Activated CD4-positive, CD25-positive, alpha-beta regulatory T cell (primary cell): Measurements from ENCODE around the gene MEIS2.

Experiments used
- DNase-seq, 4 experiments: peaks; one replicate each; lab custom pipeline; 2025; lab: John Stamatoyannopoulos, UW

The MEIS2 gene

DNA sequence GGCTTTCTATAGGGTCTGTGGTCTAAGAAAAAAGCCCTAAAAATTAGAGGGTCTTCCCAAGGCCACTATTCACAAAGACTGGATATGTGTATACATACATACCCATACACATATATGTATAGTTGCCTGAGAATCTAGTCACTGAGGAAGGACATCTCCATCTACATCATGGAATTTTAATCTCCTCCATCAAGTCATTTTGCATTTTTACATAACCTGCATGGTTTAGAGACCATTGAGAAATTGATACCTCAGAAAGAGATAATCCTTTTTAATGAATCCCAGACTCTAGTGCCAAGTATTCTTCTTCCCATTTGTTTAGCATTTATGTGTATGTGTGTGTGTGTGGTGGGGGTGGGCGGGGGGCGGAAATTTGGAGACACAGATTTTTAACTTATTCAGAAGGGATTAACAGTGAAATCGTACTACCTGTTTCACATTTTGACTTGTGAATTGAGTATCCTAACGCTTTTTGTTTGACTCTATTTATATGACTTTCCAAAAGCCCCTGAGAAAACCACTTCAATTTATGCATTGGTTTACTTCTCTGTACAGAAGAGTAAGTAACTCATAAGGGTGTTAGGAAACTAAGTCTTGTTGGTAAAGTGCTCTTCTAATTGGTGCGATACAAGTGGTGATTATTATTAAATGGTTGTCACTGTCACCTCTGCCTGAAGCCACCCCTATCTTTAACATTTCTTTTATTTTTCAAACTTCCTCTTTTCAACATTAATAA, 166.9 kb downstream of the MEIS2 start:
- no peak for DNase-seq

DNA sequence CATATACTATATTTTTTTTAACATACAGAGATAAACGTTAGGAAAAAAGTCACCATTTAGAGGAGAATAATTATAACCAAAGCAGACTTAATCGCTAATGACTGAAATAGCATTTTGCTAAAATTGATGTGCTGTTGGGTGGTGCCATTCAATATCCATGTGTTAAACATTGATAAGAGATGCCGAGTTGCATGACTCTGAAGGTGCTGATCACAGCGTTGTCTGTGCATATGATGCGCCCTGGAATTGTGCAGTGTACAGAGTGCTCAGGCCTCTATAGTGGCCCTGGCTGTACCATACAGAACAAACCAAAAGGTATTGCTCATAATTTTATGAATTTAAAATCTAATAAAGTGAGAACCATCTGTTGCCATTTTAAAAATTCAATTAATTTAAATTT, 168.3 kb downstream of the MEIS2 start:
- DNase-seq: no peak

DNA sequence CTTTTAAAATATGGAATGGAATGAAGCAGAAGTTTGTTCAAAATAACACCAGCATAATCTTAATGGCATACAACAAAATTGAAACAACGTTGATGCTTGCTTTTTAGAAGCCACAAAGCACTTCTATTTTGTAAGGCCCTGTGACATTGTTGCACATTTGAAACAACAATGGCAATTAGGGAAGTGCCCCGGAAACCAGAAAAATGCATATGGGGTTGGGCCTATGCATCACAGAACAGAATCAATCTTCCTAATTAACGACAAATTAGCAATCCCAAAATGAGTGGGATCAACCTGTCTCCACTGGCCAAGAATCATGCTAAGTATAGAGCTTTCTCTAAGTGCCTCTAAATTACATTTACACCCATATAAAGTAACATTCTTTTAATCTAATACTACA, 168.9 kb downstream of the MEIS2 start:
- no peak for DNase-seq

DNA sequence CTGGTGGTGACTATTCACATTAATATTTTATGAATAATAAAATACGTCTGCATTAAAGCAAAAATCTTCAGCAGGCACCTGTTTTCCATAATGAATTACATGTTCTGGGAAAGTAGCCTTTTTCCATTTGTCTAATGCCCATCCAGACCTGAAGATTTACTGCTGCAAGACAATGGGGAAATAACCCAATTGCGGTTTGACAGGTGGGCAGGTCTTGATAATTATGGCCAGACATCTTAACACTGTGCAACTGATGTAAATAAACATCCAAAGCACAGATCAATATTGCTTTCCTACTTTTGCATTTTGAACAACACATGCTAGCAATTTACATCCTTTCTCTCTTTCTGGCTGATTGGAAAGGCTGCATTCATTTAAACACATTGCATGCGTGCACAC, 173.9 kb downstream of the MEIS2 start:
- no peak for DNase-seq

DNA sequence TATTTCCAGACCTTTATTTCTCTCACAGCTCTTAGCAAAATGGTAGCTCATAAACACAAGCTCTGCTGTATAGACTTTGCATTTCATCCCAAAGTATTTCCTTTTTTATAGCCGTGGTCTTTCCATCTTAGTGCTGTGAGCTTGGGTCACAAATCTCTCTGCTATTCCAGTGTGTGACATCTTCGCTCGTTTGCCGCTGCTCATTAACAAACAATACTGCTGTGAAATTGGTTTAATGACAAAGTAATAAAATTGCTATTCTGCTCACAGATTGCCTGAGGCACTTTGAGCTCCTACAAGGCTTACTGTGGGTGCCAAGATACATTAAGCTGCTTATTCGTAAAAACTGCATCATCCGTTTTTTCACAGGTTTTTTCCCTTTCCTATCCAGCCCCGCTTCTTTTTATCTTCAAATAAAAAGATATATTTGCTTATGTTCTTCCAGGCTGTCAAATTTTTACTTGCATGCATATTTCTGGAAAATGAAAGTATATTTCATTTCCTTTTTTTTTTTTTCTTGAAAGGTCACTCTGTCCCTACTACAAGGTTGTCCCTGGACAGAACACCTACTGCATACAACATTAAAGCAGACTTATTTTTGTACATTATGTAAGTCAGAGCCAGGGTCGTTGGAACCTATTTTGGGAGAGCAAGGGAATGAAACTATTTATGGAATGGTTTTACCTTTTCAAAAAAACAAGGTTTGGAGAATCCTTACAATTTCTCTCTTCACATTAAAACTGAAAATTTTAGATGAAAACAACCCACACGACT, 174.5 kb downstream of the MEIS2 start:
- no peak for DNase-seq

DNA sequence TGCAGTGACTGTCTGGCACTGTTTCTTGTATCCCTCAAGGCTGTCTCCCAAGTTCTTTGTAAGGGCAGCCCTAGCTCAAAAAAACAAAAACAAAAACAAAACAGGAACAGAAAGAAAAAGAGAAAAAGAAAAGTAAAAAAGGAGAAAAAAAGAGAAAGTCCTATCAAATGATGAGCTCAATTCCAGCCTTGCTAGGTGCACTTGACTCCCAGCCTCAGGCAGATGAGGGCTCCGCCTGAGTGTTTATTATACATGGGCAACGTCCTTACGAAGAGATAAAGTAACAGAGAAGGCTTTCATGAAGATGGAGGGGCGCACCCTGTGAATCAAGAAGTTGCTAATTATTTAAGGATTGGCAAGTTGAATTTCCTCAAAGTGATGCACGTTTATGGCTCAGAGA, 175.3 kb downstream of the MEIS2 start:
- no peak for DNase-seq

DNA sequence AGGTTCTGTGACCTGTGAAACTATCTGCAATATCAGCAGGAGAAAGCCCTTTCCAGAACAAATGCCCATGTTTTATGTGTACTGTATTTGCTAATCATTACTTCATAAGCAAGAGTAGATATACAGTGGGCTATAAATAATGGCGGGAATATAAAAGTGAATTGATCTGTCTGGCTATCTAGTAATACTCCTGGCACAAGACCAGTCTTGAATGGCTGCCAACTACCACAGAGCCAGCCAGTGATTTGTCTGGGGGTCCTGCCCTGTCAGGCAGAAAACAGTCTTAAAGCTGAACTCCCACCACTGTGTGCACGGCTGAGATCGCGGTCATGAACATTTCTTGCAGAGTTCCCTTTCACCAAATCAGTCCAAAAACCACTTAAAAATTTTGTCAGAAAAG, 176.3 kb downstream of the MEIS2 start:
- DNase-seq: no peak

DNA sequence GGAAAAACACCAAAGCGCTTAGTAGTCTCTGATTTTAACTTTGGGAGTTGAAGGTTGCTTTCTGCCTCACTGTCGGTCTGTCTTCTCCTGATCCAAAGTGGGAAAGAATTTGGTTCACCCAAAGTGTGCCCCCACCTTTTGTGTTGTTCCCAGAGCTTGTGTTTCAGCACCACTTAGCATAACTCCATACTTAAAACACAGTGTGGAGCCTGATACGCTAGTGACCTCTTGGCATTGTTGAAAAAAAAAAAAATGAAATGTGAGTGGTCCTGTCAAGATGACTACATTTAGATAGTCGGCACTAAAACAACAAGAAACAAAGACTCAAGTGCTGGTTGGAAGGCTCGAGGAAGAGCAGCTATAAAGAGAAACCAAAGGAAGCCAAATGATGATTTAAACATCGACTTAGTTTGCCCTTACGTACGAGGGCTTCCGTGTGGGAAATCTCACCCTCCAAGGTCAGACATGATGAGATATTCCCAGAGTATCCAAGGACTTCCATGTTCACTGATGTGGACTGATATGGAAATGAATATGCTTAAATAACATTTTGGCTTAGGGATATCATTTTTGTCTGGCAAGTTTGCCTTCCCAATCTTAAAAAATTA, 178.8 kb downstream of the MEIS2 start:
- DNase-seq: no peak

DNA sequence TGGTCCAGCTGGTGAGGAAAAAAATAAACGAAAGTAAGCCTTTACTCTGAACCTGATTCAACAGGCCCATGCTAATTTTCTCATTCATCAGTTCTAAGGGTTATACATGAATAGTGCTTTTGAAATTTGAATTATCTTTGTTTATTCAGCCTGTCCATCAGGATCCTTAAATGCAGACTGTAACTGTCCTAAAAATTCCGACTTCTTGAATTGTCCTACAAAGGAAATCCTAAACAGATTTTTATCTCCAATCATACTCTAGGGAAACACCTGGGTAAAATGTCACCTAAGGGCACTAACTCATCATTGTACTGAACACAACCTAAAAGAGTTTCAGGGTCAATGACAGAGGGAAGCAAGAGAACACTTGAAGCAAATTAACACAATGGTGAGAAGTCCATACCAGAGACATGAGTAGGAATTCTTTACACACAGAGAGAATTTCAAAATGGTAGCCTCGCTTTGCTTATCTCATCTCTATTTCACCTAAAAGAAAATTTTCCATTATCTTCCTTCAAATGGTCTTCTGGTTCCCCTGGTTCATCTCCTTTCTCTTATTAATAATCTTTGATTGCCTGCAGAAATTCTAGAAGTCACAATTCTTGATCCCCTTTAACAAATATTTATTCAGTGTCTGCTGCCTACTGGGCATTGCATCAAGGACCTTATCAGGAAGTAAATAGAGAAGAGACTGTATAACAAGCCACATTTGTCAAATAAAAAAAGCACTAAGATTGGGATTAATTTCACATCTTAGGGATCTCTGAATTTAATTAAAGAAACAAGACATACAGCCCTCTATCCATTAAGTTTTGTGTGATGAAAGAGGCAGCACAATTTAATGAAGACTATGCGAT, 182.7 kb downstream of the MEIS2 start:
- no peak for DNase-seq

DNA sequence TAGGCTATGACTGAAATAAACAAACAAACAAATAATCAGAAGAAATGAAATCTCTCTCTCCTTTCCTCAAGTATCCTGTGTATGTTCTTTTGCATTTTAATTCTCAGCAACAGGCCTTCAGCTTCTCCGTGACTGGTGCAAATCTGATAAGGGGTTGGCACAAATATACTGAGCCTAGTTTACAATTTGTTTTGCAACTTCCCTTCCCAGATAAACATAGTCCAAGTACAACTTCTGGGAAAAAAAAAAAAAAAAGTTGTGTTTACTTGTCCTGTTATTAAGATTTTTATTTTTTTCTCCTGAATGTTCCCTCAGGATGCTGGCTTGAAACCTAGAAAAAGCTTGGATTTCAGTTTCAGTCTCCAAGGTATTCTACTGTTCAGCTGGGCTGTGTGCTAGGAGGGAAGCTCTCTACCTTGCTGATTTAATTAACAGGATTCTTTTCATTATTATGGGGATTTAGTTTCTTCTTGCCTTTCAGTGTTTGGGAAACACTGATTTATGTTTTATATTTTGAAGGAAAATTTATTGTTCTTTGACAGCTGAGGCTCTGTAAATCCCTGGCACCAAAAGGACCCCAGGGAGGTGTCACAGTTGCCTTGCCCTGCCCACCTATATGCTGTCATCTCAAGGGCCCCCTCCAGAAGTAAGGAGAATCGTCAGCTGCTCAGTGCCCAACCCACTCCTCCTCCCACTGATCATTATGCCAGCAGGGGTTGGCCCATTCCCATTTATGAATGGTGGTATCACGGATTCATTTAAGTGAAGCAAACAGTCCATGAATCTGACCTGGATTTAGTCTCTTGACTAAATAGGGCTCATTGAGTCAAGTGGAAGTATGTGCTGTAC, 185.2 kb downstream of the MEIS2 start:
- no peak for DNase-seq

DNA sequence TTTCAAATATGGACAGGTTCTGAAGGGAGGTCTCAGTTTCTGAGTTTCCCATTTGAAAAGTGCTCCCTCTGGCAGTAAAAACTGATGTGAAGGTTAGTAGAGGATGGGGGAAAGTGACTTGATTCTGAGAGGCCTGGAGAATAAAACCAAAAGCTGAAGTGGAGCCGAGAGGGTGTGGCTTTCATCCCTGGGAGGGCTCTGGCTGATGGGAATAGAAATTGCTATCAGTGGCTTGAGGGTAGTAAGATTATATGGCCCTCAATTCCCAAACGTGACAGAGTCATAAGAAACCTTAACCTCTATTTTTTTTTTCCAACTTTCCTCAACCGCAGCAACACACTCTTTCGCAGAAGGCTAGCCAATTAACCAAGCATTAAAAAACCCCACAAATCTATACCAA, 185.9 kb downstream of the MEIS2 start:
- no peak for DNase-seq

DNA sequence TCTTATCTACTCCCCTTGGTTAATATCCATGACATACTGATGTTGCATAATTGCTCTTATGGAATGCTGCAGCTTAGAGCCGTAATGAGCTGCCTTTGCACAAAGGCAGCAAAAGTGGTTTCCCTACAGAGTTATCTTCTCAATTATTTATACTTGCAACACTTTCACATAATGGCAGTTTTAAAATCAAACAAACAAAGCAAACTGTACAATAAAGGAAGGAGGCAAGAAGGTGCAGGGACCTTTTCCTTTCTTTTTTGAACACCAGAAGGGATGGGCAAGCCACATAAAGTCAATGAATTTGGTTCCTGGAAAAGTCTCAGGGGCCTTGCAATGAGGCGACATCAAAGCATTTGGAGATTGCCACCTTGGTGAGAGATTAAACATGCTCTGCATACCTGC, 188.0 kb downstream of the MEIS2 start:
- no peak for DNase-seq

DNA sequence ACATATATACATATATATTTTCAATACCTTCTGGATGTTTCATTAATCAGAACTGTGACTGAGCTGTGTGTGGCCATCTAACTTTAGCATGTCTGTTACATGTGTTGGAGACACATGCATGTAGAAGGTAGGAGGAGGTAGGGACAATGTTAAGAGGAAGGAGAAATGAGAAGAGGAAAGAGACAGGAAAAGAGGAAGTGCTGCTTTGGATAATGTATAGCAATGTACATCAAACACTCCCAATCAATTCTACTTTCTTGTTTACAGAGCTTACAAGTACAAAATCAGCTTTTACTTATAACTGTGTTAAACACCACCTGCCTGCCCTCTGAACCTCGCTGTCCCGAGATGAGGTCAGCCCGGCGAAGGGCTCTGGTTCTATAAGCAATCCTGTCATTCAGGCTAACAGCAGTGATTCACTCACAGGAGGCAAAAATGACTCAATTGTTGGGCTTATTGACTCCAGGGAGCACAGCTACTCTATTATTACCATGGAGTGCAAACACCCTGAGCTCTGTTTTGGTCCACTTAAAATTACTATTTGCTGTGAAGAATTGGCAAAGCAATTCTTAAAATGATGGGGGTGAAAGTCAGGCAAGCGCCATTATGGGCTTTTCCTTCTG, 188.9 kb downstream of the MEIS2 start:
- DNase-seq: no peak

DNA sequence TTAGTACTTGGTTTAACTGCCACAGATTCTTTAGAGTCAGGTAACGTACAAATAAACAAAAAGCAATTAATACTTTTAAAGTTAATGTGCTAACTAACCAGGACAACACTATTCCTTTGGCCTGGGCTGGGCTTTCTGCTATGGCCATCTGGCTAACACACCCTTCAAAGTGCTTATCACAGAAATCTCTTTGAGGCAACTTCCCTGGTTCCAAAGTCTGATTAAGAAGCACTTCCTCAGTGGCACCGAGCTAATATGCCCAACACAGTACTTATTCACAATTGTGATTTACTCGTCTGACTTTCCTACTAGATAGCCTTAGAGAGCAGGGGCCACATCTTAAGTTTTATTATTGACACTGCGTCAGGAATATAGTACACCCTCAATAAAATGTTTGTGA, 191.4 kb downstream of the MEIS2 start:
- DNase-seq: no peak

DNA sequence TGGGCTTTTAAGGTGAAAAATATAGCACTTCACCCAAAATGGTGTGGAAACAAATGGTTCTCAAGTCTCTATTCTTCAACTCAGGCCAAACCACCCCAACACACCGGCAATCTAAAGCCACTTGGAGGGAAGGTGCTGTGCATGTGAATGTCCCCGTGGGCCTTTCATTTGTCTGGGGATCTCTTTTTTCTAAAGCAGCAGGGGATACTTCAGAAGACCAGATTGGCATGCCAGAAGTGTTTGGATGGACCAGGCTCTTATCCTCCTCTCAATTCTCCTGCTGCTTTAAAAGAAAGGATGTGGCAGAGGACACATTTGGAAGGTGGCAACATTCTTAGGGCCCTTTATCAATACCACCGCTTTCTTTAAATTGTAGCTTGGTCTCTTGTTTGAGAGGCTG, 193.1 kb downstream of the MEIS2 start:
- DNase-seq: no peak

DNA sequence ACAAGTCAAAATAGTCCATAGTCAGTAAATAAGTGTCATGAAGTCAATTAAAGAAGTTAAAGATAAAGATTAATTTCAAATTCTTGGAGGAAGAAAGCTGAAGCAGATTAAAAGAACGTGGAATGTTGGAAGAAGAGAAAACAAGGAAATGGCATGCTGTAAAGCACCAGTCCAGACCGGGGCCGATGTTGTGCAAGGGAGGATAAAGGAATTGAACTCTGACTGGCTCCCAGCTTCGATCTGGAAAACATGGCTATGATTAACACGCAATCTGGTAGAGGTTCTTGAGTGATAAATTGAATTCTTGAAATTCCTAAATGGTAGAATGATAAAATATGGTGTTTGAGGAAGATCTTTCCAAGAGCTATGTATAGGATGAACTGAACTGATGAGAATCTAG, 194.4 kb downstream of the MEIS2 start:
- no peak for DNase-seq

DNA sequence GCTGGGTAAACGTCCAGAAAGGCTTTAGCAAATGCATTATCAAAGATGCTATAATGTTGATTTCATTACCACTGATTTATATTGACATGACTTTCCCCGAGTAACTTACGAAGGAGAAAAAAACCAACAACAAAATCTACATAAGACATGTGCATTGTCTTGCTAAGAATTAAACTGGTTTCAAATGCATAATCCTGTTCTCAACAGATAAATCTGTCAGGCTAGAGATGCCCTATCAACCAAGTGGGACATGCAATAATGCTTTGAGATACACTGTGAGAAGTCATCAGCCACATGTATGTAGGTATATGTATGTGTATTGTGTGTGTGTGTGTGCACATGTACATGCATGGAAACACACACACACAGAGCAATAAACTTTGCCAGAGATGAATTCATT, 195.6 kb downstream of the MEIS2 start:
- DNase-seq: no peak

DNA sequence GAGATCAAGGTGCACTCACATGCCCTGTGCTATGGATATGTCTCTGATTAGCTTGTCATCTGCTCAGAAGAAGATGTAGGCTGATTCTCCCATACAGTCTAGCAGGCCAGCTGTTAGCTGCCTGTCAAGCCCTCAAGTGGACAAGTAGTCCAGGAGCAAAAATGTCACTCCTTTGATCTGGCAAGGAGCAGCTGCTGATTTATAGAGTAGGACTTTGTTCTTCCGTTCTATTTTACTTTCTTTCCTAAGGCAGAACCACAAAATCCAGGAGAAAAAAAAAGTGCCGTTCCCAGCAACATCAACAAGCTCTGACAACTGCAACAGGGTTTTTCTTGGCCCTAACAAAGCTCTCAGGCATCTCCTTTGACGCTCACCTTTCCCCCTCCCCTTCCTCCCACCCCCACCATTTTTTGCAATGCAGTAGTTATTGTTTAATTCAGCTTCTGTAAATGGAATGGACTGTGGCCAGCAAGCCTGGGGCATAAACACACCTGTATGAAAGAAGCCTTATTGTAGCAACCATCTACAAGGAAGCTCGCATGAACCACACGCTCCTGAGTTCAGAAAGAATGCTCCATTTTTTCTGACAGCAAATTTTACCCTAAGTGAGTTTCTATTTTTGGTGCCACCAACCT, 196.3 kb downstream of the MEIS2 start:
- no peak for DNase-seq

DNA sequence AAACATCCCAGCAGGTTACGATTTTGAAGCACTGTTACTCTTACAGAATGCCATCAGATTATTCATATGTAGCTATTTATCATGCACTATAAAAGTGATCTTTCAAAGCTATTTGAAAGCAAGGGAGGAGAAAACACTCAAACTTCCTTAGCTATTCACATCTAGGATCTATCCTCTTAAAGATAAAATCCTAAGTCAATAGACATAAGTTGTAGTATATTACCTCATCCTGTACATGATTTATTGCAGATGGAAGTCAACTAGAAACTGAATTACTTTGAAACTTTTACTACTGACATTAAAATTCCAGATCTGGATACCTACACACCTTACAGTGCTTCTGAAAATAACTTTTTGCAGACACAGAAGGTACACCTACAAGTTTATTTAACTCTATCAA, 197.2 kb downstream of the MEIS2 start:
- no peak for DNase-seq

DNA sequence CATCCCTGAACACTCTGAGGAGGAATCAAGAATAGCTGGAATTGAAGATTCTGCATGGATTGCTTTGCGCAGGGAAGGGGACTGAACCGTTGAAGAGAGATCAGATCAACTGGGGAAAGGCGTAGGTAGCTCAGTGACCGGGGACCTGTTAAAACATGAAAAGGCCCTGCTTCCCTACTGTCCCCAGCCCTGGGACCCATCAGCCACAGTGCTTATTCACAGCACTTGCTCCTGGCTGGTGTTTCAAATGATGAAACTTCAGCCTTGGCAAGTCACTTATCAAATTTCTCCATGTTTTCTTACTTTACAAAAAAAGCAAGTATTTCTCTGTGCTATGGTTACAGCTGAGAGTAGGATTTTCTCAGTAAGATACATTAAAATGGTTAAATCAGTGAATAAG, 199.3 kb downstream of the MEIS2 start:
- DNase-seq: no peak

DNA sequence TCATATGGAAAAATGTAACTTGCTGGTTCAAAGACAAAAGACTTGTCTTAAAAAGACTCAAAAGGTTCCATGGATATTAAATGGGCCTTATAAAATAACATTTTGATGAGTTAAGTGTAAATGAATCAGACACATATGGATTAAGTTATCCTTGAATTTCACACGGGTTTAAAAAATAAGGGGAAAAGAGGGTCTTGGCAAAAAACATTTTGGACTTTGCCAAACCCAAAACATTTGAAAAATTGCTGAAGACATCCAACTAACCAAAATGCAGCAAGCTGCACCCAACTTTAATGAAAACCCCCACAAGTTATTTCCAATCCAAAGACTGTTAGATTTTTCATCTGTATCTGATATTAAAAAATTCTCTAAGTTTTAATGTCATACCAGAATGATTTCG, 200.7 kb downstream of the MEIS2 start:
- no peak for DNase-seq
